Thyroid gland (tissue), 4 donors: ENCODE data around the gene ASCC2. TPM values are rescaled to one million over a fixed set of nuclear protein-coding genes. Genes with fewer than 3 reads are reported as not detected.
"Not testable (repeated sequence)": the region's sequence is repeated elsewhere in the genome, so short reads cannot be mapped to it uniquely, and the experiment has no call there.

Experiments used
- DNase-seq, 2 donors: peaks; one replicate each; pipeline ENCODE4 v3.0.0-alpha.2; 2019
- H3K27ac ChIP-seq, 3 donors: fragments of 200-600 bp; sonication (generic); 1 replicate in 2 of 3; 2 replicates in 1 of 3; pipeline ENCODE4 v1.5.1; 2016 to 2019; ENCODE audit warnings: mild to moderate bottlenecking in 1 of 3, moderate library complexity in 1 of 3
- H3K27me3 ChIP-seq: fragments of 200-600 bp; sonication (generic); one replicate; pipeline ENCODE4 v1.5.1; 2019
- H3K36me3 ChIP-seq, 2 donors: fragments of 200-600 bp; sonication (generic); one replicate each; pipeline ENCODE4 v1.5.1; 2016 to 2019
- H3K4me1 ChIP-seq, 2 donors: fragments of 200-600 bp; sonication (generic); one replicate each; pipeline ENCODE4 v1.5.1; 2017 to 2019
- H3K4me3 ChIP-seq, 3 donors: fragments of 200-600 bp; sonication (generic); replicated peaks in 1 of 3; 1 replicate in 2 of 3; 2 replicates in 1 of 3; pipeline ENCODE4 v1.5.1; 2016; ENCODE audit warnings: mild to moderate bottlenecking in 1 of 3
- H3K9me3 ChIP-seq: fragments of 200-600 bp; sonication (generic); one replicate; pipeline ENCODE4 v1.5.1; 2017
- CTCF ChIP-seq, 6 experiments: fragments of 200-600 bp in 3 of 6; fragments of 450-650 bp in 3 of 6; sonication (generic) in 3 of 6; IDR thresholded peaks; one replicate each; pipeline ENCODE4 v1.5.1; 2016 to 2019; ENCODE audit warnings: antibody characterized with exemption in 6 of 6, mild to moderate bottlenecking in 2 of 6, inconsistent platforms in 1 of 6, moderate library complexity in 1 of 6
- POLR2A ChIP-seq, 2 donors: fragments of 450-650 bp; IDR thresholded peaks; one replicate each; pipeline ENCODE4 v1.6.1; 2017; ENCODE audit warnings: antibody characterized with exemption in 2 of 2, mild to moderate bottlenecking in 2 of 2, moderate library complexity in 1 of 2
- WGBS, 2 donors: methylation state at CpG; one replicate each; pipeline ENCODE4 v1.1.5; 2017; 5-methylcytosine and 5-hydroxymethylcytosine counted together
- intact Hi-C: fragments of 100-400 bp; cut with DNase I; formaldehyde crosslinking; loops from one replicate; pipeline ENCODE4 v1.15.1; 2023
- total RNA-seq, 4 donors: library from RNA; depleted of rRNA; stranded (reverse); fragments of >200 nt; gene quantifications; one replicate each; pipeline ENCODE4 v1.2.3, GENCODE V29; 2016

The ASCC2 gene
- total RNA-seq, 4 donors from 2014 or later = 47.6 to 66.8 (median 51.3) TPM

- 71 to 79% methylated on average over 5 of the region's 5 CpGs for WGBS, 2 donors
- H3K27ac ChIP-seq = no peak overlapping the region
- H3K9me3 ChIP-seq = no peaks in the 10 kb centered on the region
- H3K27me3 ChIP-seq = no peaks in the 10 kb centered on the region
- intact Hi-C loops = no loop called here
- H3K36me3 ChIP-seq = no peaks in the 10 kb centered on the region
- H3K4me1 ChIP-seq = no peaks in the 10 kb centered on the region
- TF ChIP-seq POLR2A (IDR thresholded peaks at IDR 0.05) (no peak), CTCF (IDR thresholded peaks at IDR 0.05) (no peak)
- DNase-seq = no peak
- no peak overlapping the region for H3K4me3 ChIP-seq
These were observed 79.1 kb downstream of the ASCC2 start for GRCh38 chr22:29758959-29759358.

GRCh38 chr22:29758068-29758622 lies 79.9 kb downstream of the ASCC2 start:
- no peaks in the 10 kb centered on the region for H3K9me3 ChIP-seq
- H3K27me3 ChIP-seq = no peaks in the 10 kb centered on the region
- H3K27ac ChIP-seq = no peak overlapping the region
- no peak for DNase-seq
- TF ChIP-seq CTCF (IDR thresholded peaks at IDR 0.05) = no peak
- no peak overlapping the region for H3K4me3 ChIP-seq
- intact Hi-C loops = no loop called here
- no peaks in the 10 kb centered on the region for H3K4me1 ChIP-seq
- H3K36me3 ChIP-seq = no peaks in the 10 kb centered on the region
- 52 to 73% methylated on average over 7 of the region's 7 CpGs for WGBS, 2 donors

- Histone ChIP-seq H3K4me3 (no peak overlapping the region), H3K27ac (no peak overlapping the region), H3K36me3 (no peaks in the 10 kb centered on the region), H3K27me3 (no peaks in the 10 kb centered on the region), H3K9me3 (no peaks in the 10 kb centered on the region), H3K4me1 (no peaks in the 10 kb centered on the region)
- 92 to 98% methylated on average over 3 of the region's 3 CpGs for WGBS, 2 donors
- intact Hi-C loops = no loop called here
- no peak for TF ChIP-seq CTCF (IDR thresholded peaks at IDR 0.05)
- no peak for TF ChIP-seq POLR2A (IDR thresholded peaks at IDR 0.05)
- DNase-seq = no peak
These were observed 81.0 kb downstream of the ASCC2 start for GRCh38 chr22:29757096-29757495.

- Histone ChIP-seq H3K4me1 (no peaks in the 10 kb centered on the region), H3K9me3 (no peaks in the 10 kb centered on the region), H3K36me3 (no peaks in the 10 kb centered on the region), H3K4me3 (no peak overlapping the region), H3K27ac (no peak overlapping the region), H3K27me3 (no peaks in the 10 kb centered on the region)
- intact Hi-C loops = no loop called here
- 92 to 93% methylated on average over 6 to 7 of the region's 7 CpGs for WGBS, 2 donors
- TF ChIP-seq POLR2A (IDR thresholded peaks at IDR 0.05) (no peak), CTCF (IDR thresholded peaks at IDR 0.05) (no peak)
- no peak for DNase-seq
These were observed 81.7 kb downstream of the ASCC2 start for GRCh38 chr22:29756341-29756740.

- intact Hi-C loops = no loop called here
- 96 to 98% methylated on average over 8 to 9 of the region's 9 CpGs for WGBS, 2 donors
These were observed 82.2 kb downstream of the ASCC2 start for GRCh38 chr22:29755889-29756288.

GRCh38 chr22:29754658-29755395 lies 83.2 kb downstream of the ASCC2 start:
- H3K27ac ChIP-seq, H3K9me3 ChIP-seq, DNase-seq, H3K27me3 ChIP-seq, H3K36me3 ChIP-seq, H3K4me3 ChIP-seq, intact Hi-C loops, H3K4me1 ChIP-seq: not testable (repeated sequence)
- WGBS, 2 donors = 84 to 89% methylated on average over 11 of the region's 11 CpGs

More at GRCh38 chr22:29755889-29756288, 82.2 kb downstream of the ASCC2 start:
- H3K27me3 ChIP-seq = no peaks in the 10 kb centered on the region
- no peak overlapping the region for H3K4me3 ChIP-seq
- H3K27ac ChIP-seq = no peak overlapping the region
- H3K9me3 ChIP-seq = no peaks in the 10 kb centered on the region
- no peaks in the 10 kb centered on the region for H3K36me3 ChIP-seq
- TF ChIP-seq CTCF (IDR thresholded peaks at IDR 0.05) (no peak), POLR2A (IDR thresholded peaks at IDR 0.05) (no peak)
- H3K4me1 ChIP-seq = no peaks in the 10 kb centered on the region
- DNase-seq = no peak
